HepG2 (cell line): ENCODE results near the gene RAD9A. TPM values are rescaled to one million over a fixed set of nuclear protein-coding genes. Genes with fewer than 3 reads are reported as not detected.
A peak's percentile ranks its signal among the peaks of the same experiment; 100 is the strongest.

Experiments
- ARID2 ChIP-seq: sonication (generic); formaldehyde crosslinking; IDR thresholded peaks from 2 replicates; pipeline ENCODE4 v1.8.1; 2022; ENCODE audit warnings: mild to moderate bottlenecking, missing genetic modification reagents, borderline replicate concordance
- CCAR2 ChIP-seq: fragments of 200-400 bp; formaldehyde crosslinking; optimal IDR thresholded peaks from 2 replicates; pipeline ENCODE3; 2018; ENCODE audit warnings: low read depth, mild to moderate bottlenecking, low read length, moderate library complexity
- ERF ChIP-seq: IDR thresholded peaks from 2 replicates; pipeline ENCODE4 v1.6.1; 2018; ENCODE audit warnings: missing biosample characterization, missing genetic modification reagents
- LCORL ChIP-seq, 2 experiments: fragments of 450-650 bp in 1 of 2; sonication (generic) in 1 of 2; formaldehyde crosslinking in 1 of 2; IDR thresholded peaks; 2 replicates each; pipeline versions ENCODE4 v1.5.0 to v1.6.1; 2017 to 2020; ENCODE audit warnings: antibody characterized with exemption in 1 of 2, missing genetic modification reagents in 1 of 2
- NR2C2 ChIP-seq: sonication (generic); formaldehyde crosslinking; IDR thresholded peaks from 2 replicates; pipeline ENCODE4 v1.4.0; 2020; ENCODE audit warnings: missing genetic modification reagents, mild to moderate bottlenecking, moderate library complexity, borderline replicate concordance
- PHF5A ChIP-seq: IDR thresholded peaks from one replicate; pipeline ENCODE4 v1.6.1; 2018; ENCODE audit warnings: low read depth, missing genetic modification reagents; ENCODE audit not compliant: unreplicated experiment
- SAP130 ChIP-seq: IDR thresholded peaks from 2 replicates; pipeline ENCODE4 v1.6.1; 2016; ENCODE audit warnings: low read depth
- TCF7 ChIP-seq: sonication (generic); IDR thresholded peaks from 2 replicates; pipeline ENCODE4 v1.6.1; 2016; ENCODE audit warnings: antibody characterized with exemption, low read depth
- ZFP1 ChIP-seq: IDR thresholded peaks from 2 replicates; pipeline ENCODE4 v1.6.1; 2016
- ZNF235 ChIP-seq: sonication (generic); formaldehyde crosslinking; IDR thresholded peaks from 2 replicates; pipeline ENCODE4 v1.8.1; 2023; ENCODE audit warnings: mild to moderate bottlenecking, missing genetic modification reagents, borderline replicate concordance
- ZNF331 ChIP-seq: sonication (generic); formaldehyde crosslinking; IDR thresholded peaks from 2 replicates; pipeline ENCODE4 v1.4.0; 2020; ENCODE audit warnings: missing genetic modification reagents
- ZNF33B ChIP-seq: sonication (generic); formaldehyde crosslinking; IDR thresholded peaks from 2 replicates; pipeline ENCODE4 v1.5.1; 2020; ENCODE audit warnings: mild to moderate bottlenecking, missing genetic modification reagents
- ZNF605 ChIP-seq: sonication (generic); formaldehyde crosslinking; IDR thresholded peaks from 2 replicates; pipeline ENCODE4 v1.8.0; 2022; ENCODE audit warnings: mild to moderate bottlenecking, missing genetic modification reagents
- ZNF652 ChIP-seq: IDR thresholded peaks from 2 replicates; pipeline ENCODE4 v1.6.1; 2016; ENCODE audit warnings: low read depth, borderline replicate concordance
- ZNF703 ChIP-seq: sonication (generic); formaldehyde crosslinking; IDR thresholded peaks from 2 replicates; pipeline ENCODE4 v1.5.1; 2020; ENCODE audit warnings: missing genetic modification reagents, mild to moderate bottlenecking, moderate library complexity, borderline replicate concordance
- ZNF773 ChIP-seq: sonication (generic); formaldehyde crosslinking; IDR thresholded peaks from 2 replicates; pipeline ENCODE4 v1.4.0; 2020; ENCODE audit warnings: missing genetic modification reagents, borderline replicate concordance
- ZNF839 ChIP-seq: sonication (generic); formaldehyde crosslinking; IDR thresholded peaks from 2 replicates; pipeline ENCODE4 v1.4.0; 2020; ENCODE audit warnings: missing genetic modification reagents, mild to moderate bottlenecking, borderline replicate concordance
- polyA plus RNA-seq, 8 experiments: library from polyadenylated mRNA; depleted of rRNA in 3 of 8; stranded (reverse) in 7 of 8; unstranded in 1 of 8; fragments of >200 nt; fragmentation: Illumina TruSeq in 4 of 8; extraction: Trizol in 4 of 8; gene quantifications; 2 replicates each; pipeline versions ENCODE4 v1.2.1 to v1.2.3, GENCODE V29; 2011 to 2016; ENCODE audit warnings: low read depth in 4 of 8, missing spikeins in 1 of 8, mixed read lengths in 1 of 8; ENCODE audit not compliant: insufficient read depth in 1 of 8
- total RNA-seq, 5 experiments: library from RNA; depleted of rRNA; stranded (reverse); fragments of >200 nt; fragmentation: Illumina TruSeq; extraction: Trizol; gene quantifications; 2 replicates each; pipeline ENCODE4 v1.2.3, GENCODE V29; 2016; ENCODE audit warnings: low read depth in 1 of 5
- TF ChIP-seq, protein P1 (sequence below): sonication (generic); formaldehyde crosslinking; IDR thresholded peaks from 2 replicates; pipeline ENCODE4 v1.5.0; 2020; ENCODE audit warnings: mild to moderate bottlenecking, missing genetic modification reagents
- TF ChIP-seq, protein P2 (sequence below): IDR thresholded peaks from 2 replicates; pipeline ENCODE4 v1.6.1; 2016; ENCODE audit warnings: control low read depth

The RAD9A gene
- total and polyA plus RNA-seq, 2 of the 13 experiments (the other 11 are each of a cell fraction or from before 2014, with no cell fraction given), result 10.1 to 15.7 TPM

DNA sequence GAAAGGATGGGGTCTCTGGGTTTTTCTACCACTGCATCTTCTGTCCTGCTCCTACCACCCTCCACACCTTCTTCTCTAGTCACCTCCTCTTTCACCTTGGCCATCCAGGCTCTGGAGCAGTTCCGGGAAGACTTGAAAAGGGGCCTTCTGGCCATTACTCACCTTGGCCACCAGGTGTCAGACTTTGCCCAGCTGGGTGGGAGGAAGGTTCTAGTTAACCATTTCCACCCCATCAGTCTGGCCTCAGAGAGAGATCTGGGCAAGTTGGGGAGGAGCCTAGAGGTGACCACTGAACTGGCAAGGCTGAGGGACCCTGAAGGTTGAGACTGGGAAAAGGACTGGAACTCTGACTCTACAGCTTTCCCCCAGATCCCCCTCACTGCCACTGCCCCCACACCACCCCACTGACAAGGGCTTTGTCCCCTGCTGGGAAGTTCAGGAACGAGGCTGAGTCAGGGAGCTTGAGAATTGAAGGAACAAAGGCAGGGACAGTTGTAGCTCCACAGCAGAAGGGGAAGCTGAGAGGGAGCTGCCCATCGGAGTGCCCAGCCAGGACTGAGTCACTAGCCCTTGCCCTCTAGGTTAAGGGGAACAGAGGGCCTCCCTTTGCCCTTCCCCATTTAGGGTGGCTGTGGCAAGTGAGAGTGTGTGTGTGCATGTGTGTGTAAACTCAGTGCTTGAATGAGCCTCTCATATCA lies 34.8 kb upstream of the RAD9A start (continued):
- TF ChIP-seq, protein P1, sequence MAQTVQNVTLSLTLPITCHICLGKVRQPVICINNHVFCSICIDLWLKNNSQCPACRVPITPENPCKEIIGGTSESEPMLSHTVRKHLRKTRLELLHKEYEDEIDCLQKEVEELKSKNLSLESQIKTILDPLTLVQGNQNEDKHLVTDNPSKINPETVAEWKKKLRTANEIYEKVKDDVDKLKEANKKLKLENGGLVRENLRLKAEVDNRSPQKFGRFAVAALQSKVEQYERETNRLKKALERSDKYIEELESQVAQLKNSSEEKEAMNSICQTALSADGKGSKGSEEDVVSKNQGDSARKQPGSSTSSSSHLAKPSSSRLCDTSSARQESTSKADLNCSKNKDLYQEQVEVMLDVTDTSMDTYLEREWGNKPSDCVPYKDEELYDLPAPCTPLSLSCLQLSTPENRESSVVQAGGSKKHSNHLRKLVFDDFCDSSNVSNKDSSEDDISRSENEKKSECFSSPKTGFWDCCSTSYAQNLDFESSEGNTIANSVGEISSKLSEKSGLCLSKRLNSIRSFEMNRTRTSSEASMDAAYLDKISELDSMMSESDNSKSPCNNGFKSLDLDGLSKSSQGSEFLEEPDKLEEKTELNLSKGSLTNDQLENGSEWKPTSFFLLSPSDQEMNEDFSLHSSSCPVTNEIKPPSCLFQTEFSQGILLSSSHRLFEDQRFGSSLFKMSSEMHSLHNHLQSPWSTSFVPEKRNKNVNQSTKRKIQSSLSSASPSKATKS (CRISPR knock-in tag), result no peak
- TF ChIP-seq ERF (CRISPR knock-in tag) (0 out of 2 replicates have a peak, but pooled peaks have one; percentile 21), ZNF773 (CRISPR knock-in tag) (no peak), NR2C2 (CRISPR knock-in tag) (no peak), SAP130 (CRISPR knock-in tag) (peak; percentile 56), ZNF652 (peak; percentile 100), ZFP1 (0 out of 2 replicates have a peak, but pooled peaks have one; percentile 52), CCAR2 (peak; percentile 53), LCORL (IDR thresholded peaks at IDR 0.05) (no peak), LCORL (CRISPR knock-in tag; IDR thresholded peaks at IDR 0.05) (no peak), TCF7 (no peak), ZNF33B (CRISPR knock-in tag) (no peak), ZNF839 (no peak), ZNF331 (peak; percentile 47; the same call in 1 of the 2 replicates), PHF5A (CRISPR knock-in tag) (no peak), ZNF703 (no peak), ZNF235 (CRISPR knock-in tag) (no peak), ZNF605 (peak; percentile 54; the same call in 1 of the 2 replicates), ARID2 (CRISPR knock-in tag) (no peak)
- TF ChIP-seq, protein P2, sequence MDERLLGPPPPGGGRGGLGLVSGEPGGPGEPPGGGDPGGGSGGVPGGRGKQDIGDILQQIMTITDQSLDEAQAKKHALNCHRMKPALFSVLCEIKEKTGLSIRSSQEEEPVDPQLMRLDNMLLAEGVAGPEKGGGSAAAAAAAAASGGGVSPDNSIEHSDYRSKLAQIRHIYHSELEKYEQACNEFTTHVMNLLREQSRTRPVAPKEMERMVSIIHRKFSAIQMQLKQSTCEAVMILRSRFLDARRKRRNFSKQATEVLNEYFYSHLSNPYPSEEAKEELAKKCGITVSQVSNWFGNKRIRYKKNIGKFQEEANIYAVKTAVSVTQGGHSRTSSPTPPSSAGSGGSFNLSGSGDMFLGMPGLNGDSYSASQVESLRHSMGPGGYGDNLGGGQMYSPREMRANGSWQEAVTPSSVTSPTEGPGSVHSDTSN (CRISPR knock-in tag), result no peak
